ENCODE measurements around the gene ZRANB1. TPM values are rescaled to one million over a fixed set of nuclear protein-coding genes. Genes with fewer than 3 reads are reported as not detected.
"Not testable (repeated sequence)": the region's sequence is repeated elsewhere in the genome, so short reads cannot be mapped to it uniquely, and the experiment has no call there.

Gene ZRANB1
- total RNA-seq, 1 donor from 2014 or later, result 18.7 TPM

DNA sequence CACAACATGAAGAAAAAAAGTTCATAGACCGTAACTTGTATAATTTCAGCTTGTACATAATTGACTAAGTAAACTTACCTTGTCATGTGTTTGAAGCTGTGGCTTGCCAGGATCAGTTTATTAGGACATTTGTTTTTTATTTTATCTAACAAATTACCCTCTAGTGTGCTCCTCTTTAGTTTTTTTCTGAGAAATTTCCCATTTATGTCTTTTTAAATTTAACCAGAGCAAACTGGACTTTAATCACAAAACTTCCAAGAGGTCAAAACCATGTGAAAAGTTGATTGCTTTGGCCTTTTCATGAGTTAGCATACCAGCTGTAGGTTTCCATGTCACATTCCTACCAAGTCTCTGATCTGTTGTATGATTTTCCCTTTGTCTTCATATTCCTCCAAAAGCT, 42.5 kb downstream of the ZRANB1 start:
- no peak overlapping the region for H3K27ac ChIP-seq
- no peak for DNase-seq
- H3K36me3 ChIP-seq, result peaks cover 89% of the 10 kb centered on the region
- ATAC-seq, result no peak
- H3K4me1 ChIP-seq, result no peaks in the 10 kb centered on the region
- H3K4me3 ChIP-seq, result no peak overlapping the region
- TF ChIP-seq, protein P1, sequence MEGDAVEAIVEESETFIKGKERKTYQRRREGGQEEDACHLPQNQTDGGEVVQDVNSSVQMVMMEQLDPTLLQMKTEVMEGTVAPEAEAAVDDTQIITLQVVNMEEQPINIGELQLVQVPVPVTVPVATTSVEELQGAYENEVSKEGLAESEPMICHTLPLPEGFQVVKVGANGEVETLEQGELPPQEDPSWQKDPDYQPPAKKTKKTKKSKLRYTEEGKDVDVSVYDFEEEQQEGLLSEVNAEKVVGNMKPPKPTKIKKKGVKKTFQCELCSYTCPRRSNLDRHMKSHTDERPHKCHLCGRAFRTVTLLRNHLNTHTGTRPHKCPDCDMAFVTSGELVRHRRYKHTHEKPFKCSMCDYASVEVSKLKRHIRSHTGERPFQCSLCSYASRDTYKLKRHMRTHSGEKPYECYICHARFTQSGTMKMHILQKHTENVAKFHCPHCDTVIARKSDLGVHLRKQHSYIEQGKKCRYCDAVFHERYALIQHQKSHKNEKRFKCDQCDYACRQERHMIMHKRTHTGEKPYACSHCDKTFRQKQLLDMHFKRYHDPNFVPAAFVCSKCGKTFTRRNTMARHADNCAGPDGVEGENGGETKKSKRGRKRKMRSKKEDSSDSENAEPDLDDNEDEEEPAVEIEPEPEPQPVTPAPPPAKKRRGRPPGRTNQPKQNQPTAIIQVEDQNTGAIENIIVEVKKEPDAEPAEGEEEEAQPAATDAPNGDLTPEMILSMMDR (IDR thresholded peaks at IDR 0.05), result no peak
- H3K9me3 ChIP-seq, result no peaks in the 10 kb centered on the region
- intact Hi-C loops (cut with DNase I), result no loop called here
- no peaks in the 10 kb centered on the region for H3K27me3 ChIP-seq (ENCODE audit: low read depth)

DNA sequence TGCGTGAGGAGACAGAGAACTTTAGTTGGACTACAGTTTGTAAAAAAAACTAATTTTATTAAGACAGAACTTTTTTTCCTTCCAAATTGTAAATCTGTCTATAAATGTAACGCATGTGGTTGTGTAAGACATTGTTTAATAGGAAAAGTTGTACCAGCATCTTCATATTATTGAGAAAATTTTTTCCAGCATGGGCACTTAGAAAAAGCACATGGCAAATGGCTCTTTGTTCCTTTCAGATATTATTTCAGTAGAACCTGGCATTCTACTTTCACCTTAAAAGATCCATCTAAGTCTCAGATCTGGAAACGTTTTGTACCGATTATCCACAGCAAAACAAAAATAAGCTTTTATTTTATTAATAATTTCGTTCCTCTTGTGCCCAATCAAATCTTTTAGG, 43.2 kb downstream of the ZRANB1 start:
- H3K36me3 ChIP-seq, result peaks cover 97% of the 10 kb centered on the region
- H3K4me3 ChIP-seq, result no peak overlapping the region
- no peak for ATAC-seq
- no peaks in the 10 kb centered on the region for H3K4me1 ChIP-seq
- intact Hi-C loops (cut with DNase I), result no loop called here
- no peaks in the 10 kb centered on the region for H3K27me3 ChIP-seq (ENCODE audit: low read depth)
- H3K9me3 ChIP-seq, result no peaks in the 10 kb centered on the region
- DNase-seq, result no peak
- H3K27ac ChIP-seq, result no peak overlapping the region
- TF ChIP-seq, protein P1 (IDR thresholded peaks at IDR 0.05), result no peak

DNA sequence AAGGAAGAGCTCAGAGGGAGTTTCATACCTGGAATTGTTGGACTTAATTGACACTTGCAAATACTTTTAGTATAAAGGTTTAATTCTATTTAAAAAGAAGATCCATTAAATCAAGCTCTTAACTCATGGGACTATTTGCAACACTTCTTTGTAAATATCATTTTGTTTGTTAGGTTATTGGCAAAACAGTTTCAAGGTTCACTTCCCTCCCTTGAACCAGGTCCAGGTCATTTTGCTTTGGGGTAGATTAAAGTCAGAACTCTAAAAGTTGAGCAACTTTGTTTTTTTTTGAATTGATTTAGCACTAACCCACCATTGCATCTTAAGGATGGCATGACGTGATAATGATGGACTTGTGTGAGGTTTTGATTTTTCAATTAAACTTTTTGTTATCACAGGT, 45.9 kb downstream of the ZRANB1 start:
- Histone ChIP-seq H3K36me3 (peaks cover 98% of the 10 kb centered on the region), H3K27me3 (ENCODE audit: low read depth) (no peaks in the 10 kb centered on the region), H3K9me3 (no peaks in the 10 kb centered on the region), H3K4me3 (no peak overlapping the region), H3K4me1 (no peaks in the 10 kb centered on the region), H3K27ac (no peak overlapping the region)
- intact Hi-C loops (cut with DNase I), result no loop called here
- TF ChIP-seq, protein P1 (IDR thresholded peaks at IDR 0.05), result no peak
- ATAC-seq (no peak), DNase-seq (no peak)

DNA sequence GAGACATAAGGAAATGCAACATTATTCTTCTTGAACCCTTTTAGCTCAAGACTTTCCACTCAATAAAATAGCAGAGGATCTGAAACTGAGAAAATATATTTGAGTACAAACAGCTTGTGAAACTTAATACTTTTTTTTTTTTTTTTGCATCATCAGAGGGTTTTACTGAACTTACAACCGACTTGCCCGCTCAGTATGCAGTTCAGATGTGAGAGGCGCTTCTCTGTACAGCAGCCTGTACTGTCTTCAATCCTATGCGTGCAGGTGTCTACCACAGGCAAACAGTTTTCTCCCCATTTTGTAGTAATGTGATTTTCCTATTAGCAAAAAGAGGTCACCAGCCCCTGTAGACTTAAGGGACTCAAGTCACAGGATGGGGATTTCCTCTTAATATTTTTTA, 46.8 kb downstream of the ZRANB1 start:
- H3K9me3 ChIP-seq; H3K4me1 ChIP-seq; H3K27ac ChIP-seq; H3K4me3 ChIP-seq; H3K27me3 ChIP-seq (ENCODE audit: low read depth); intact Hi-C loops (cut with DNase I); ATAC-seq; DNase-seq: not testable (repeated sequence)
- peaks cover 98% of the 10 kb centered on the region for H3K36me3 ChIP-seq

DNA sequence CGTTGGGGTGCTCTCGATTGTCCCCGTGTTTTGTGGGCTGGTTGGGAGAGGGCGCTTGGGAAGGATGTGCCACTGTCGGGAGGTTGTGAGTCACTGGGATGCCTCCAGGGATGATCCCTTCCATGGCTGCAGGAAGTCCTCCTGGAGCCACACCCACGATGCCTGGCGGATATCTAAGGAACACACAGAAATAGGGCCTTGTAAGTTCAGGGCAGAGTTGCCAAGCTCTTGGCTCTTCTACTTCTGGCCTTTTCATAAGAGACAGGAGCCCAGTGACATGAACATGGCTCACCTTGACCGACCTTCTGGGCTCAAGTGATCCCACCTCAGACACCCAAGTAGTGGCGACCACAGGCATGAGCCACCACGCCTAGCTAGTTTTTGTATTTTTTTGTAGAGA, 47.6 kb downstream of the ZRANB1 start:
- no peaks in the 10 kb centered on the region for H3K4me1 ChIP-seq
- H3K36me3 ChIP-seq, result peaks cover 98% of the 10 kb centered on the region
- H3K9me3 ChIP-seq, result no peaks in the 10 kb centered on the region
- intact Hi-C loops (cut with DNase I), result no loop called here
- no peak overlapping the region for H3K27ac ChIP-seq
- ATAC-seq, result no peak
- TF ChIP-seq, protein P1 (IDR thresholded peaks at IDR 0.05), result no peak
- H3K27me3 ChIP-seq (ENCODE audit: low read depth), result no peaks in the 10 kb centered on the region
- no peak for DNase-seq
- H3K4me3 ChIP-seq, result no peak overlapping the region

DNA sequence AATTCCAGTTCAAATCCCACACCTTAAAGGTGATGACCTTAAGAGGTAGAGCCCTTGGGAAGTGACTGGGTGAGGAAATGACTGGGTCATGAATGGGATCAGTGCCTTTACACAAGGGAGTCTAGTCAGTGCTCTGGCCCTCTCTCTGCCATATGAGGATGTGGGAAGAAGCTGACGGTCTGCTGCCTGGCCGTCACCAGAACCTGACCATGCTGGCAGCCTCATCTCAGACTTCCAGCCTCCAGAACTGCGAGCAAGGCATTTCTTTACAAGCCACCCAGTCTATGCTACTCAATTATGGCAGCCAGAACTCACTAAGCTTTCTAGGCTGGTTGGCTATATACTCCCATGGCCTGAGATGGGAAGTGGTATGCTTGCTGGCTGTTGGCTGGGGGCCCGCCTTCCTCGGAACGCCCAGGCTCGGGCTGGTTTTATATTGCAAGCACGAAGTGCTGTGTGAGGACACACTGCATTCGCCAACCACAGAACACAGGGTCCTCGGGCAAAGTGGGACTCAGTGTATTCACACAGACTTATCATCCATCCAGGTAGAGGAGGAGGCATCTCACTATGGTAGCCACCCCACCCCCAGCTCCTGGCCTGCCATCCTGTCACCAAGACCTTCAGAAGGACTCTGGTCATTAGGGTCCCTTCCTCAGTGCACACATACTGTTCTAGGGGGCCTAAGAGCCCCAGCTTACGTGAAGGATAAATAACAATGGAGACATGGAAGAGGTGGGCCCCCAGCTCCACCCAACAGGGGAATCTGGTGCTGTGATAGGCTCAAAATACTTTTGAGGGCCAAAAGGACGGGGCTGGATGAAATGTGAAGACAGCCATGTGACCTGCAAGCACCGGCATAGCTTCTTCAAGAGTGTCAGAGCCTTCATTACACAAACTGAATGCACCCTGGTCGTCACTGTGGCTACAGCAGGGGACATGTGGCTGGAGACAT, 49.0 kb downstream of the ZRANB1 start:
- H3K4me1 ChIP-seq, result no peaks in the 10 kb centered on the region
- H3K9me3 ChIP-seq, result no peaks in the 10 kb centered on the region
- ATAC-seq (no peak), DNase-seq (no peak)
- no peak overlapping the region for H3K4me3 ChIP-seq
- no peaks in the 10 kb centered on the region for H3K27me3 ChIP-seq (ENCODE audit: low read depth)
- H3K27ac ChIP-seq, result no peak overlapping the region
- TF ChIP-seq, protein P1 (IDR thresholded peaks at IDR 0.05), result no peak
- H3K36me3 ChIP-seq, result peaks cover 98% of the 10 kb centered on the region
- intact Hi-C loops (cut with DNase I), result no loop called here

All from lower lobe of right lung (tissue), 2 donors.